Muscle layer of colon (tissue), 2 donors: ENCODE measurements around the gene STIMATE.

Source experiments
- H3K27ac ChIP-seq: one replicate; pipeline ENCODE4 v1.7.0; 2013; ENCODE audit warnings: low read depth, mild to moderate bottlenecking, low read length, moderate library complexity
- H3K27me3 ChIP-seq, 2 donors: one replicate each; pipeline ENCODE4 v1.7.0; 2013; ENCODE audit warnings: low read length in 2 of 2, mild to moderate bottlenecking in 2 of 2; ENCODE audit not compliant: insufficient read depth in 2 of 2, control insufficient read depth in 1 of 2
- H3K36me3 ChIP-seq: one replicate; pipeline ENCODE4 v1.7.0; 2013; ENCODE audit warnings: mild to moderate bottlenecking, low read length; ENCODE audit not compliant: insufficient read depth
- H3K4me1 ChIP-seq: one replicate; pipeline ENCODE4 v1.7.0; 2013; ENCODE audit warnings: mild to moderate bottlenecking, low read length; ENCODE audit not compliant: insufficient read depth
- H3K4me3 ChIP-seq, 2 donors: one replicate each; pipeline ENCODE4 v1.7.0; 2013; ENCODE audit warnings: low read length in 2 of 2, low read depth in 1 of 2, mild to moderate bottlenecking in 1 of 2, moderate library complexity in 1 of 2
- H3K9ac ChIP-seq: one replicate; pipeline ENCODE4 v1.7.0; 2013; ENCODE audit warnings: low read length
- H3K9me3 ChIP-seq: one replicate; pipeline ENCODE4 v1.7.0; 2013; ENCODE audit warnings: mild to moderate bottlenecking, low read length
- donor health status: abdominal sarcoma.
- donor health status: Adenocarcinoma of cecum.

Gene STIMATE

GRCh38 chr3:52860424-52860768 lies 37.0 kb downstream of the STIMATE start:
- H3K9ac ChIP-seq, result no peak overlapping the region
- H3K9me3 ChIP-seq, result no peaks in the 10 kb centered on the region
- H3K4me3 ChIP-seq, result no peak overlapping the region
- H3K27ac ChIP-seq, result no peak overlapping the region
- no peaks in the 10 kb centered on the region for H3K27me3 ChIP-seq
- H3K36me3 ChIP-seq, result no peaks in the 10 kb centered on the region
- H3K4me1 ChIP-seq, result peaks cover 11% of the 10 kb centered on the region

- peaks cover 2% of the 10 kb centered on the region for H3K36me3 ChIP-seq
Measured at GRCh38 chr3:52859686-52860423, 37.5 kb downstream of the STIMATE start.

GRCh38 chr3:52857864-52858263 lies 39.5 kb downstream of the STIMATE start:
- peaks cover 4% of the 10 kb centered on the region for H3K36me3 ChIP-seq
- no peak overlapping the region for H3K9ac ChIP-seq
- no peak overlapping the region for H3K4me3 ChIP-seq
- no peak overlapping the region for H3K27ac ChIP-seq
- no peaks in the 10 kb centered on the region for H3K27me3 ChIP-seq
- H3K9me3 ChIP-seq, result no peaks in the 10 kb centered on the region
- peaks cover 11% of the 10 kb centered on the region for H3K4me1 ChIP-seq

More at GRCh38 chr3:52859686-52860423, 37.5 kb downstream of the STIMATE start:
- H3K4me1 ChIP-seq, result peaks cover 11% of the 10 kb centered on the region
- no peak overlapping the region for H3K9ac ChIP-seq
- no peak overlapping the region for H3K4me3 ChIP-seq
- H3K9me3 ChIP-seq, result no peaks in the 10 kb centered on the region
- no peaks in the 10 kb centered on the region for H3K27me3 ChIP-seq
- H3K27ac ChIP-seq, result no peak overlapping the region

GRCh38 chr3:52857133-52857532 lies 40.2 kb downstream of the STIMATE start:
- Histone ChIP-seq H3K9ac (no peak overlapping the region), H3K27ac (no peak overlapping the region)

GRCh38 chr3:52856666-52857065 lies 40.7 kb downstream of the STIMATE start:
- Histone ChIP-seq H3K27me3 (no peaks in the 10 kb centered on the region), H3K9ac (no peak overlapping the region), H3K36me3 (peaks cover 16% of the 10 kb centered on the region), H3K9me3 (no peaks in the 10 kb centered on the region), H3K4me1 (peaks cover 11% of the 10 kb centered on the region), H3K4me3 (no peak overlapping the region), H3K27ac (no peak overlapping the region)

More at GRCh38 chr3:52857133-52857532, 40.2 kb downstream of the STIMATE start:
- Histone ChIP-seq H3K4me3 (no peak overlapping the region), H3K4me1 (peaks cover 11% of the 10 kb centered on the region), H3K9me3 (no peaks in the 10 kb centered on the region), H3K27me3 (no peaks in the 10 kb centered on the region), H3K36me3 (peaks cover 11% of the 10 kb centered on the region)

- no peak overlapping the region for H3K4me3 ChIP-seq
- H3K36me3 ChIP-seq, result peaks cover 30% of the 10 kb centered on the region
- H3K9me3 ChIP-seq, result no peaks in the 10 kb centered on the region
- H3K4me1 ChIP-seq, result peaks cover 11% of the 10 kb centered on the region
- no peak overlapping the region for H3K27ac ChIP-seq
- no peak overlapping the region for H3K9ac ChIP-seq
- no peaks in the 10 kb centered on the region for H3K27me3 ChIP-seq
Measured at GRCh38 chr3:52854013-52854412, 43.3 kb downstream of the STIMATE start.

- Histone ChIP-seq H3K9ac (no peak overlapping the region), H3K4me3 (no peak overlapping the region), H3K4me1 (peaks cover 7% of the 10 kb centered on the region), H3K27ac (no peak overlapping the region), H3K9me3 (no peaks in the 10 kb centered on the region), H3K36me3 (peaks cover 30% of the 10 kb centered on the region), H3K27me3 (no peaks in the 10 kb centered on the region)
Measured at GRCh38 chr3:52852419-52852818, 44.9 kb downstream of the STIMATE start.

- peaks cover 1% of the 10 kb centered on the region for H3K4me1 ChIP-seq
- H3K27me3 ChIP-seq, result no peaks in the 10 kb centered on the region
- H3K36me3 ChIP-seq, result peaks cover 30% of the 10 kb centered on the region
- no peak overlapping the region for H3K4me3 ChIP-seq
- H3K9me3 ChIP-seq, result no peaks in the 10 kb centered on the region
- H3K27ac ChIP-seq, result no peak overlapping the region
- H3K9ac ChIP-seq, result no peak overlapping the region
Measured at GRCh38 chr3:52851348-52851747, 46.0 kb downstream of the STIMATE start.

- Histone ChIP-seq H3K27ac (no peak overlapping the region), H3K9me3 (no peaks in the 10 kb centered on the region), H3K4me1 (peaks cover 18% of the 10 kb centered on the region), H3K4me3 (no peak overlapping the region), H3K9ac (no peak overlapping the region), H3K27me3 (no peaks in the 10 kb centered on the region), H3K36me3 (peaks cover 27% of the 10 kb centered on the region)
Measured at GRCh38 chr3:52849656-52850055, 47.7 kb downstream of the STIMATE start.

GRCh38 chr3:52848617-52849016 lies 48.7 kb downstream of the STIMATE start:
- Histone ChIP-seq H3K9ac (no peak overlapping the region), H3K27ac (no peak overlapping the region), H3K4me1 (peaks cover 23% of the 10 kb centered on the region), H3K9me3 (no peaks in the 10 kb centered on the region), H3K27me3 (no peaks in the 10 kb centered on the region), H3K4me3 (no peak overlapping the region), H3K36me3 (peaks cover 26% of the 10 kb centered on the region)

- Histone ChIP-seq H3K27ac (no peak overlapping the region), H3K9me3 (no peaks in the 10 kb centered on the region), H3K4me1 (peaks cover 23% of the 10 kb centered on the region), H3K4me3 (no peak overlapping the region), H3K27me3 (no peaks in the 10 kb centered on the region), H3K36me3 (peaks cover 31% of the 10 kb centered on the region), H3K9ac (no peak overlapping the region)
Measured at GRCh38 chr3:52847726-52848125, 49.6 kb downstream of the STIMATE start.

- H3K9me3 ChIP-seq, result no peaks in the 10 kb centered on the region
- no peak overlapping the region for H3K27ac ChIP-seq
- peaks cover 31% of the 10 kb centered on the region for H3K36me3 ChIP-seq
- H3K4me3 ChIP-seq, result no peak overlapping the region
- peaks cover 23% of the 10 kb centered on the region for H3K4me1 ChIP-seq
- H3K27me3 ChIP-seq, result no peaks in the 10 kb centered on the region
- no peak overlapping the region for H3K9ac ChIP-seq
Measured at GRCh38 chr3:52847241-52847640, 50.1 kb downstream of the STIMATE start.
